GM23248 (cell line): ENCODE data around the gene UMODL1. TPM values are rescaled to one million over a fixed set of nuclear protein-coding genes. Genes with fewer than 3 reads are reported as not detected.

ENCODE experiments used
- DNase-seq: peaks from one replicate; pipeline ENCODE4 v3.0.0-alpha.2; 2015
- H2AFZ ChIP-seq: fragments of 200-600 bp; sonication (generic); 2 replicates; pipeline ENCODE4 v1.6.1; 2016; ENCODE audit warnings: antibody characterized with exemption
- H3F3A ChIP-seq: fragments of 200-600 bp; sonication (generic); 2 replicates; pipeline ENCODE4 v1.6.1; 2016; ENCODE audit warnings: mild to moderate bottlenecking, antibody characterized with exemption, mixed run types; ENCODE audit not compliant: insufficient read depth
- H3K27ac ChIP-seq: fragments of 200-600 bp; sonication (generic); 2 replicates; pipeline ENCODE4 v1.5.1; 2016; ENCODE audit warnings: mild to moderate bottlenecking
- H3K27me3 ChIP-seq: fragments of 200-600 bp; sonication (generic); replicated peaks from 2 replicates; pipeline ENCODE4 v1.6.1; 2016; ENCODE audit warnings: mild to moderate bottlenecking; ENCODE audit not compliant: insufficient read depth
- H3K36me3 ChIP-seq: fragments of 200-600 bp; sonication (generic); 2 replicates; pipeline ENCODE4 v1.6.1; 2016; ENCODE audit warnings: low read depth, mild to moderate bottlenecking
- H3K4me1 ChIP-seq: fragments of 200-600 bp; sonication (generic); 2 replicates; pipeline ENCODE4 v1.6.1; 2016; ENCODE audit warnings: mild to moderate bottlenecking; ENCODE audit not compliant: insufficient read depth
- H3K4me2 ChIP-seq: fragments of 200-600 bp; sonication (generic); one replicate; pipeline ENCODE4 v1.6.1; 2016; ENCODE audit warnings: mild to moderate bottlenecking; ENCODE audit not compliant: unreplicated experiment
- H3K4me3 ChIP-seq: fragments of 200-600 bp; sonication (generic); 2 replicates; pipeline ENCODE4 v1.5.1; 2016; ENCODE audit warnings: mild to moderate bottlenecking
- H3K79me2 ChIP-seq: fragments of 200-600 bp; sonication (generic); 2 replicates; pipeline ENCODE4 v1.6.1; 2016; ENCODE audit warnings: mild to moderate bottlenecking; ENCODE audit not compliant: insufficient read depth
- H3K9ac ChIP-seq: fragments of 200-600 bp; sonication (generic); 2 replicates; pipeline ENCODE4 v1.6.1; 2016; ENCODE audit warnings: mild to moderate bottlenecking
- H3K9me2 ChIP-seq: fragments of 200-600 bp; sonication (generic); 2 replicates; pipeline ENCODE4 v1.6.1; 2016; ENCODE audit warnings: mixed run types, mild to moderate bottlenecking, moderate library complexity; ENCODE audit not compliant: insufficient read depth
- H3K9me3 ChIP-seq: fragments of 200-600 bp; sonication (generic); one replicate; pipeline ENCODE4 v1.6.1; 2017; ENCODE audit warnings: low read depth
- H4K20me1 ChIP-seq: fragments of 200-600 bp; sonication (generic); 2 replicates; pipeline ENCODE4 v1.6.0; 2016; ENCODE audit not compliant: insufficient read depth
- EZH2 ChIP-seq: fragments of 200-600 bp; sonication (generic); IDR thresholded peaks from 2 replicates; pipeline ENCODE4 v1.6.1; 2018; ENCODE audit warnings: antibody characterized with exemption, mild to moderate bottlenecking; ENCODE audit not compliant: insufficient read depth, poor library complexity, severe bottlenecking
- EZH2phosphoT487 ChIP-seq: fragments of 200-600 bp; sonication (generic); IDR thresholded peaks from 2 replicates; pipeline ENCODE4 v1.6.1; 2018; ENCODE audit warnings: antibody characterized with exemption, moderate library complexity, mild to moderate bottlenecking, low read depth; ENCODE audit not compliant: insufficient read depth
- WGBS, 2 experiments: methylation state at CpG; one replicate each; pipeline ENCODE4 v1.1.6; 2015 to 2017; ENCODE audit warnings: low lambda C conversion rate in 2 of 2, low coverage in 1 of 2; ENCODE audit errors: missing lambda C conversion rate in 2 of 2; 5-methylcytosine and 5-hydroxymethylcytosine counted together
- in situ Hi-C: fragments of 300-500 bp; cut with MboI; formaldehyde crosslinking; loops from 2 replicates; pipeline ENCODE4 v1.15.0; 2020
- polyA plus RNA-seq: library from polyadenylated mRNA; unstranded; fragments of >200 nt; fragmentation: Nextera tagmentation; extraction: Ambion mirVana; gene quantifications from 2 replicates; pipeline ENCODE4 v1.2.1, GENCODE V29; 2016
- total RNA-seq: library from RNA; depleted of rRNA; stranded (reverse); fragments of >200 nt; shearing (Covaris generic); gene quantifications from 2 replicates; pipeline ENCODE4 v1.2.3, GENCODE V29; 2014

UMODL1 gene
- total and polyA plus RNA-seq, 2 experiments from 2014 or later, result not detected

DNA sequence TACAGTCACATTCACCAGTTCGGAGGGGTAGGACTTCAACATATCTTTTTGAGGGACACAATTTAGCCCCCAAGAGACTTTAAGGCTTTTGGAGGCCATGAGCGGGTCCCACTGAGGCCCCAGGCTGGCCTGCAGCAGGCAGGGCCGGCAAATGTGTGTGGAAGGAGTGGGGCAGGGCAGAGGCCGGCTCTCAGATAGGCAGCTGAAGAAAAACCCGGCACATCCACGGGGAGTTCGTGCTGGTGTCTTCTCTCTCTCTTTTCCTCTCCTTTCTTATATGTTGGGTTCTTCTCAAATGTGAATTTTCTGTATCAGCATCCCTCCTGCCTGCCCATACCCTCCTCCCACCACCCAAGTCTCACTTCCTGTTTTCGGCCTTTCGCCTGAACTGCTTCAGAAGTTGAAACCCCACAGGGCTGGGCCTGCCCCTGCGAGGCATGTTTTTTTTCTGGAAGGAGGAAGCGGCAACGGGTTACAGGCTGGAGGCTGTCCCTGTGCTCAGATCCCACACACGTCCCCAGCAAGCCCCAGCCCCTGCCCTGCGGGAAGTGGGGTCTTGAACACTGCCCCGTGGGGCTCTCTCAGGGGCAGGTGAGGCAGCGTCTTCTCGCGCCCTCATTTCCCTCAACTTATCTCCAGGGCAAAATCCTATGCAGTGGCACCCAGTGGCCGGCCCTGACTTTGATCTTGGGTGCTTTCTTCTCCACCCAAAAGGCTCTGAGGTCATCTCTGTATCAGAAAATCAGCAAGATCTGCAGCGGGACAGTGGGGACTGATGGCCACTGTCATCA is 9.7 kb upstream of the UMODL1 start:
- in situ Hi-C loops, result no loop called here
- H3K9me2 ChIP-seq, result no peaks in the 10 kb centered on the region
- H3K9ac ChIP-seq, result no peak overlapping the region
- no peaks in the 10 kb centered on the region for H3K79me2 ChIP-seq
- TF ChIP-seq EZH2phosphoT487 (no peak), EZH2 (no peak)
- no peak for DNase-seq
- H3K27ac ChIP-seq, result no peak overlapping the region
- no peaks in the 10 kb centered on the region for H3K36me3 ChIP-seq
- no peak overlapping the region for H2AFZ ChIP-seq
- peaks cover 15% of the 10 kb centered on the region for H3K4me1 ChIP-seq
- WGBS, 2 experiments, result 95 to 97% methylated on average over 19 to 20 of the region's 20 CpGs
- H3F3A ChIP-seq, result peaks cover 8% of the 10 kb centered on the region
- no peaks in the 10 kb centered on the region for H4K20me1 ChIP-seq
- H3K4me3 ChIP-seq, result no peak overlapping the region
- H3K9me3 ChIP-seq, result no peaks in the 10 kb centered on the region
- H3K27me3 ChIP-seq, result no peaks in the 10 kb centered on the region
- H3K4me2 ChIP-seq, result no peak overlapping the region

DNA sequence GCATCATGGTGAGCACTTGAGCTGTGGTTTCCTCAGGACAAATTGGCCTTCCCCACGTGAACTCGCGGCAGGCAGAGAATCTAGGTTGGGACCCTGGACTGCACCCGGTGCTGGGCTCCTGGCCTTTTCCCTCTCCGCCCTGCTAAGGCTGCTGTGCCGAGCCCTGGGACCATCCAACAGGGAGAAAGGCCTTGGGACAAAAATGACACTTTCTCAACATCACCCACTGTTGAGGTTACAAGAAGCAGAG is 9.2 kb upstream of the UMODL1 start:
- Histone ChIP-seq H3K36me3 (no peaks in the 10 kb centered on the region), H3K9me3 (no peaks in the 10 kb centered on the region), H3K27ac (no peak overlapping the region), H3K4me2 (no peak overlapping the region), H3F3A (peaks cover 6% of the 10 kb centered on the region), H3K4me3 (no peak overlapping the region), H3K9me2 (no peaks in the 10 kb centered on the region), H3K27me3 (no peaks in the 10 kb centered on the region), H3K79me2 (no peaks in the 10 kb centered on the region), H3K9ac (no peak overlapping the region), H3K4me1 (peaks cover 10% of the 10 kb centered on the region), H2AFZ (no peak overlapping the region), H4K20me1 (no peaks in the 10 kb centered on the region)
- in situ Hi-C loops, result no loop called here
- WGBS, 2 experiments, result 59 to 62% methylated on average over 6 of the region's 6 CpGs
- no peak for DNase-seq
- TF ChIP-seq EZH2, result no peak
- TF ChIP-seq EZH2phosphoT487, result no peak

DNA sequence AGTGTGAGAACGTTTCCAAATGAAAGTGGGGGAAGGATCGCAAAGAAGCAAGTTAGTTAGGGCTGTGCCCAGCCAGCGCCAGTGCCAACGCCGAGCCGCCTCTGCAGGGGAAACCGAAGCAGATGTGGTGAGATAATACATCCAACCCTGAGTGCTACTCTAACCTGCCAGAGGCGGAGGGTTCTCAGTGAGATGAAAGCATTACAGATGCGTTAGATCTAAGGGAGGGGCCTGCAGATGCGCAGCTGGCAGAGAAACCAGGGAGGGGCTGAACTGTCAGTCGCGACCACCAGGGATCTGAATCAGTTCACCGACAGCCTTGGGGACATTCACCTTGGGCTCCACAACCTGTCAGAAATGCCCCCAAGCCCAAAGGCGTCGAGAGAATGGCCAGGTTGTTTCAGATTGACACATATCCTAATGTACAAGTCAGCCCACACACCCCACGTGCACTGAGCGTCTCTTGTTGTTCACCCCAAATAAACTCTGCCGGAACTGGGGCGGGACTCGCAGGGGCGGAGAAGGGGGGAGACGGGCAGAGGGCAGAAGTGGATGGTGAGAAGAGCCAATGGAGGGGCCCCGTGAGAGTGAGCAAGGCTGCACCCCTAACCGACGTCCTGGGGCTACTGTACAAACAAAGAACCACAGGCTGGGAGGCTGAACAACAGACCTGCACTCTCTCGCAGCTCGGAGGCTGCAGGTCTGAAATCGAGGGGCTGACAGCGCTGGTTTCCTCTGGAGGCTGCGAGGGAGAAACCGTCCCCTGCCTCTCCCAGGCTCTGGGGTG is 8.7 kb upstream of the UMODL1 start:
- DNase-seq, result peak; percentile 20
- no peaks in the 10 kb centered on the region for H4K20me1 ChIP-seq
- H3K27me3 ChIP-seq, result no peaks in the 10 kb centered on the region
- TF ChIP-seq EZH2phosphoT487 (no peak), EZH2 (no peak)
- H3K4me1 ChIP-seq, result peaks cover 6% of the 10 kb centered on the region
- no peak overlapping the region for H2AFZ ChIP-seq
- peaks cover 6% of the 10 kb centered on the region for H3F3A ChIP-seq
- no peak overlapping the region for H3K4me3 ChIP-seq
- 38 to 43% methylated on average over 29 to 31 of the region's 31 CpGs for WGBS, 2 experiments
- no peaks in the 10 kb centered on the region for H3K9me3 ChIP-seq
- no peak overlapping the region for H3K9ac ChIP-seq
- no peaks in the 10 kb centered on the region for H3K9me2 ChIP-seq
- H3K27ac ChIP-seq, result no peak overlapping the region
- in situ Hi-C loops, result no loop called here
- no peak overlapping the region for H3K4me2 ChIP-seq
- no peaks in the 10 kb centered on the region for H3K79me2 ChIP-seq
- H3K36me3 ChIP-seq, result no peaks in the 10 kb centered on the region

DNA sequence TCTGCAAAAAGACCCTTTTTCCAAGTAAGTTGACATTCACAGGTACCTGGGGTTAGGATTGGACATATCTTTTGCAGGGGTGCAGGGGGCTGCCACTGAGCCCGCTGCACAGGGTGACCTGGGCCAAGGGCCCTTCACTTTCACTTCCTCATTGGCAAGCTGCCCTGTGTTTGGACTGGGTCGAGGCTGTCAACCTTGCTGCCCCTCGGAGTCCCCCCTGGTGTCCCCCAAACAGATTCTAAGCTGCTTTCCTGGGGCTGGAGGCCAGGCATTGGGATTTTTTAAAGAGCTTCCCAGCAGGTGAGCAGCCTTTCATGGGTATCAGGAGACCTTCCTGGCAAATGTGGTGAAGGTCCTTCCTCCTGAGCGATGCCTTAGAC is 7.9 kb upstream of the UMODL1 start:
- no peaks in the 10 kb centered on the region for H3K9me3 ChIP-seq
- H3K36me3 ChIP-seq, result no peaks in the 10 kb centered on the region
- no peak overlapping the region for H2AFZ ChIP-seq
- no peak overlapping the region for H3K4me3 ChIP-seq
- no peak for DNase-seq
- no peak overlapping the region for H3K27ac ChIP-seq
- no peaks in the 10 kb centered on the region for H3K79me2 ChIP-seq
- in situ Hi-C loops, result no loop called here
- TF ChIP-seq EZH2phosphoT487 (no peak), EZH2 (no peak)
- H3K4me2 ChIP-seq, result no peak overlapping the region
- H3F3A ChIP-seq, result no peaks in the 10 kb centered on the region
- H3K4me1 ChIP-seq, result no peaks in the 10 kb centered on the region
- no peak overlapping the region for H3K9ac ChIP-seq
- H3K9me2 ChIP-seq, result no peaks in the 10 kb centered on the region
- H4K20me1 ChIP-seq, result no peaks in the 10 kb centered on the region
- 56 to 57% methylated on average over 4 of the region's 4 CpGs for WGBS, 2 experiments
- H3K27me3 ChIP-seq, result no peaks in the 10 kb centered on the region
